HepG2 (cell line): ENCODE measurements around the gene UBE2B. TPM values are rescaled to one million over a fixed set of nuclear protein-coding genes. Genes with fewer than 3 reads are reported as not detected.

Experiments used
- CSRNP1 ChIP-seq: sonication (generic); formaldehyde crosslinking; IDR thresholded peaks from 2 replicates; pipeline ENCODE4 v1.8.1; 2023; ENCODE audit warnings: mild to moderate bottlenecking, missing genetic modification reagents
- DNMT3B ChIP-seq: conservative IDR thresholded peaks from 2 replicates; pipeline ENCODE4 v1.6.1; 2016; ENCODE audit warnings: missing biosample characterization, control low read depth
- FIP1L1 ChIP-seq: fragments of 200-400 bp; formaldehyde crosslinking; IDR thresholded peaks from 2 replicates; pipeline ENCODE4 v1.6.1; 2018; ENCODE audit warnings: low read depth, mild to moderate bottlenecking, low read length, moderate library complexity, borderline replicate concordance; ENCODE audit not compliant: insufficient read depth
- IKZF1 ChIP-seq: fragments of 450-650 bp; IDR thresholded peaks from 2 replicates; pipeline ENCODE4 v1.7.1; 2016
- KDM2A ChIP-seq: sonication (generic); formaldehyde crosslinking; IDR thresholded peaks from 2 replicates; pipeline ENCODE4 v1.4.0; 2020; ENCODE audit warnings: low read depth, missing genetic modification reagents, borderline replicate concordance
- MAF1 ChIP-seq: sonication (generic); formaldehyde crosslinking; IDR thresholded peaks from 2 replicates; pipeline ENCODE4 v1.5.0; 2020; ENCODE audit warnings: missing genetic modification reagents, borderline replicate concordance
- MLXIP ChIP-seq: sonication (generic); formaldehyde crosslinking; IDR thresholded peaks from 2 replicates; pipeline ENCODE4 v1.9.0; 2021; ENCODE audit warnings: missing genetic modification reagents, borderline replicate concordance
- NCOA2 ChIP-seq: sonication (generic); formaldehyde crosslinking; IDR thresholded peaks from 2 replicates; pipeline ENCODE4 v1.8.0; 2022; ENCODE audit warnings: inconsistent platforms
- PATZ1 ChIP-seq: sonication (generic); formaldehyde crosslinking; IDR thresholded peaks from 2 replicates; pipeline ENCODE4 v1.4.0; 2020; ENCODE audit warnings: missing genetic modification reagents
- POLR2AphosphoS5 ChIP-seq: IDR thresholded peaks from 2 replicates; pipeline ENCODE4 v1.6.1; 2012; ENCODE audit warnings: low read depth, low read length
- SP4 ChIP-seq: sonication (generic); formaldehyde crosslinking; IDR thresholded peaks from 2 replicates; pipeline ENCODE4 v1.8.1; 2023; ENCODE audit warnings: mild to moderate bottlenecking, missing genetic modification reagents
- TBL1XR1 ChIP-seq: fragments of 150-350 bp; IDR thresholded peaks from 2 replicates; pipeline ENCODE4 v1.6.1; 2014; ENCODE audit warnings: borderline replicate concordance, low read length; ENCODE audit not compliant: partially characterized antibody
- THAP7 ChIP-seq: sonication (generic); formaldehyde crosslinking; IDR thresholded peaks from 2 replicates; pipeline ENCODE4 v1.8.1; 2023; ENCODE audit warnings: mild to moderate bottlenecking, missing genetic modification reagents
- ZNF414 ChIP-seq: sonication (generic); formaldehyde crosslinking; IDR thresholded peaks from 2 replicates; pipeline ENCODE4 v1.5.0; 2020; ENCODE audit warnings: missing genetic modification reagents
- ZNF570 ChIP-seq: sonication (generic); formaldehyde crosslinking; IDR thresholded peaks from 2 replicates; pipeline ENCODE4 v1.4.0; 2020; ENCODE audit warnings: mild to moderate bottlenecking, missing genetic modification reagents, borderline replicate concordance
- ZNF800 ChIP-seq: sonication (generic); formaldehyde crosslinking; IDR thresholded peaks from 2 replicates; pipeline ENCODE4 v1.4.0; 2020; ENCODE audit warnings: missing genetic modification reagents
- polyA plus RNA-seq, 8 experiments: library from polyadenylated mRNA; depleted of rRNA in 3 of 8; stranded (reverse) in 7 of 8; unstranded in 1 of 8; fragments of >200 nt; fragmentation: Illumina TruSeq in 4 of 8; extraction: Trizol in 4 of 8; gene quantifications; 2 replicates each; pipeline versions ENCODE4 v1.2.1 to v1.2.3, GENCODE V29; 2011 to 2016; ENCODE audit warnings: low read depth in 4 of 8, missing spikeins in 1 of 8, mixed read lengths in 1 of 8; ENCODE audit not compliant: insufficient read depth in 1 of 8
- total RNA-seq, 5 experiments: library from RNA; depleted of rRNA; stranded (reverse); fragments of >200 nt; fragmentation: Illumina TruSeq; extraction: Trizol; gene quantifications; 2 replicates each; pipeline ENCODE4 v1.2.3, GENCODE V29; 2016; ENCODE audit warnings: low read depth in 1 of 5

UBE2B gene
- total and polyA plus RNA-seq, 2 of the 13 experiments (the other 11 are each of a cell fraction or from before 2014, with no cell fraction given), result 25.2 to 56.0 TPM

- TF ChIP-seq PATZ1 (CRISPR knock-in tag) (peak; percentile 93), KDM2A (CRISPR knock-in tag) (peak; percentile 95), IKZF1 (no peak), ZNF800 (peak; percentile 59; the same call in 1 of the 2 replicates), CSRNP1 (peak; percentile 42; the same call in 1 of the 2 replicates), ZNF570 (no peak), THAP7 (CRISPR knock-in tag) (no peak), NCOA2 (CRISPR knock-in tag) (peak; percentile 75), DNMT3B (peak; percentile 100), MAF1 (CRISPR knock-in tag) (peak; percentile 82), FIP1L1 (no peak), MLXIP (no peak), POLR2AphosphoS5 (peak; percentile 88), TBL1XR1 (peak; percentile 66), SP4 (CRISPR knock-in tag) (peak; percentile 89), ZNF414 (0 out of 2 replicates have a peak, but pooled peaks have one; percentile 6)
Measured at GRCh38 chr5:134370871-134371833, at the start of gene UBE2B (continued).
